ENCODE measurements around the gene BTF3.

Gene BTF3

DNA sequence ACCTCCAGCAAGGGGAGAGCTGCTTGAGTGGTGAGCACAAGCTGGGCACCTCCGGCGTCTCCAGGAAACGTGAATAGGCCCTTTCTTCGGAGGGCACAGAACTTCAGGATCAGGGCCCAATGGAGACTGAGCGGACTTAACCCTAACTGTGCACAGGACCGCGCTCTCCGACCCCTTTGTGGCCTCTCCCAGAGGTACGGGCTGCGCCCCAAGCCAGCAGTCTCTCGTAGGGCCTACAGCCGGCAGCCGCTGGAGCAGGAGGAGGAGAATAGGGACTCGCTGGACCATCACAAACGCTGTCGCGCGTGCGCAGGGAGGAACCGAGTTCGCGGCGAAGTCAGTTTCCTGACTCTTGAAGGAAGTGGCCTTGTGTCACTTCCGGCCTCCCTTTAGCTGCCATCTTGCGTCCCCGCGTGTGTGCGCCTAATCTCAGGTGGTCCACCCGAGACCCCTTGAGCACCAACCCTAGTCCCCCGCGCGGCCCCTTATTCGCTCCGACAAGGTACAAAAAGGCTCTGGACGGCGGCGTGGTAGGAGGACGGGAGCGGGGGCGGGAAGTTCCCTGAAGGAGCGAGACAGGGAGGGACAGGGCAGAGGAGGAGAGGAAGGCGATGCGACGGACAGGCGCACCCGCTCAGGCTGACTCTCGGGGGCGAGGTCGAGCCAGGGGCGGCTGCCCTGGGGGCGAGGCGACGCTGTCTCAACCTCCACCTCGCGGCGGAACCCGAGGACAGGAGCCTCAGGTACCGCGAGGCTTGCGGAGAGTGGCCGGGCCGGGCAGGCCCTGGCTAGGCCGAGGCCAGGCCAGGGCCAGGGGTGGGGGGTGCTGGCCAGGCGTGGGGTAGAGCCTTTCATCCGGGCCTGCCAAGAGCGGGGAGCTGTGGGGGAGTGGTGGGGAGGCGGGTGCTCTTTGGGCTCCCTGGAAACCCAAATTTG lies at the start of gene BTF3:
Gene BTF3, plus strand, starts transcription at position 386 of the 936 bp plus-strand sequence. Its CDS starts 226 bp downstream, at position 612.
- Histone ChIP-seq H3F3A (ENCODE audit: insufficient read depth, low read length) (no peaks in the 10 kb centered on the region), H3K27ac (ENCODE audit: low read depth, low read length, poor library complexity, severe bottlenecking) (peak within 1 kb of the TSS; percentile 61), H3K9me2 (ENCODE audit: low read depth, low read length) (no peaks in the 10 kb centered on the region), H3K9me3 (ENCODE audit: low read length) (no peaks in the 10 kb centered on the region), H3K4me3 (ENCODE audit: low read depth, low read length, poor library complexity, severe bottlenecking) (peak within 1 kb of the TSS; percentile 79), H3K9ac (ENCODE audit: low read length) (peak within 1 kb of the TSS; percentile 81), H3K36me3 (ENCODE audit: insufficient read depth, low read length) (peaks cover 39% of the 10 kb centered on the region), H3K4me1 (ENCODE audit: insufficient read depth, low read length, severe bottlenecking) (peaks cover 30% of the 10 kb centered on the region), H3K4me2 (ENCODE audit: low read length) (peak within 1 kb of the TSS; percentile 82), H4K20me1 (ENCODE audit: insufficient read depth, low read length) (no peaks in the 10 kb centered on the region; the same call in 1 of the 2 replicates), H2AFZ (ENCODE audit: low read length) (peak within 1 kb of the TSS; percentile 23; the same call in 1 of the 2 replicates), H3K79me2 (ENCODE audit: insufficient read depth, low read length) (peaks cover 36% of the 10 kb centered on the region), H3K27me3 (ENCODE audit: insufficient read depth, low read length) (no peaks in the 10 kb centered on the region)
- TF ChIP-seq EZH2 (IDR thresholded peaks at IDR 0.05; ENCODE audit: borderline replicate concordance, low read length), result no peak
- TF ChIP-seq, protein P1, sequence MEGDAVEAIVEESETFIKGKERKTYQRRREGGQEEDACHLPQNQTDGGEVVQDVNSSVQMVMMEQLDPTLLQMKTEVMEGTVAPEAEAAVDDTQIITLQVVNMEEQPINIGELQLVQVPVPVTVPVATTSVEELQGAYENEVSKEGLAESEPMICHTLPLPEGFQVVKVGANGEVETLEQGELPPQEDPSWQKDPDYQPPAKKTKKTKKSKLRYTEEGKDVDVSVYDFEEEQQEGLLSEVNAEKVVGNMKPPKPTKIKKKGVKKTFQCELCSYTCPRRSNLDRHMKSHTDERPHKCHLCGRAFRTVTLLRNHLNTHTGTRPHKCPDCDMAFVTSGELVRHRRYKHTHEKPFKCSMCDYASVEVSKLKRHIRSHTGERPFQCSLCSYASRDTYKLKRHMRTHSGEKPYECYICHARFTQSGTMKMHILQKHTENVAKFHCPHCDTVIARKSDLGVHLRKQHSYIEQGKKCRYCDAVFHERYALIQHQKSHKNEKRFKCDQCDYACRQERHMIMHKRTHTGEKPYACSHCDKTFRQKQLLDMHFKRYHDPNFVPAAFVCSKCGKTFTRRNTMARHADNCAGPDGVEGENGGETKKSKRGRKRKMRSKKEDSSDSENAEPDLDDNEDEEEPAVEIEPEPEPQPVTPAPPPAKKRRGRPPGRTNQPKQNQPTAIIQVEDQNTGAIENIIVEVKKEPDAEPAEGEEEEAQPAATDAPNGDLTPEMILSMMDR (IDR thresholded peaks at IDR 0.05; ENCODE audit: low read length), result no peak

DNA sequence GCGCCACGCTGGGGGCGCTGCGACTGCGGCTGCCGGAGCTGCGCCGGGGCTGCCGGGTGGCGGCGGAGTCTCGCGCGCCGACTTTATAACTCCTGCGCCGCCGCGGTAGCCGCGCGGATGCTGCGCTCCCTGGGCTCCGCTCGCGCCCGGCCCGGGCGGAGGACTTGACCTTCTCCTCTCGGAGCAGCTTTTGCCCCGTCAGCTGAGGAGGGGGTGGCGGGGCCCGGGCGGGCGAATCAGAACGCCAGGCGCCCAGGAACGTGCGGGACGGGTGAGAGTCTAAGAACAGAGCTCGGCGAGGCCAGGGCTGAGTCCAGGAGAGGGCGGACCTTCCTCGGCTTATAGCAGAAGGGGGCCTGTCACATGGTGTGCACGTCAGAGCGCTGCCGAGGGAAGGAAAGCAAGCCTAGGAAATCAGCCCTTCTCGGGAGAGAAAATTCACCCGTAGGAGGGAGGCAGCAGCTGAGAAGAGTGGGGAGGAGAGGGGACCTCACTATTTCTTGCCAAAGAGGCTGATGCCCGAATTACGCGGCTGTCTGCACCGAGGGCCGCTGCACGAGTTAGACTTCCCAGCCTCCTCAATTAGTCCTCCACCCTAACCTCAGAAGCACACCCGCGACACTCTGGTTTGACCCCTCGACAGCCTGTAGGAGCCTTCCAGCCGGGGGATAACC lies 49.6 kb upstream of the BTF3 start, which contains the start of gene FOXD1:
Gene FOXD1, minus strand, starts transcription at position 315 of the 674 bp plus-strand sequence. CDS start 415 bp downstream, outside the sequence.
- peak within 1 kb of the TSS; percentile 57 for H3K4me3 ChIP-seq (ENCODE audit: low read depth, low read length, poor library complexity, severe bottlenecking)
- H4K20me1 ChIP-seq (ENCODE audit: insufficient read depth, low read length), result no peaks in the 10 kb centered on the region
- peak within 1 kb of the TSS; percentile 68 for H3K4me2 ChIP-seq (ENCODE audit: low read length)
- no peaks in the 10 kb centered on the region for H3K9me3 ChIP-seq (ENCODE audit: low read length)
- no peaks in the 10 kb centered on the region for H3K36me3 ChIP-seq (ENCODE audit: insufficient read depth, low read length)
- H2AFZ ChIP-seq (ENCODE audit: low read length), result no peak within 1 kb of the TSS
- no peak within 1 kb of the TSS for H3K9ac ChIP-seq (ENCODE audit: low read length)
- no peak within 1 kb of the TSS for H3K27ac ChIP-seq (ENCODE audit: low read depth, low read length, poor library complexity, severe bottlenecking)
- H3K27me3 ChIP-seq (ENCODE audit: insufficient read depth, low read length), result no peaks in the 10 kb centered on the region
- H3F3A ChIP-seq (ENCODE audit: insufficient read depth, low read length), result no peaks in the 10 kb centered on the region
- peaks cover 9% of the 10 kb centered on the region for H3K4me1 ChIP-seq (ENCODE audit: insufficient read depth, low read length, severe bottlenecking)
- no peaks in the 10 kb centered on the region for H3K79me2 ChIP-seq (ENCODE audit: insufficient read depth, low read length)
- TF ChIP-seq, protein P1 (IDR thresholded peaks at IDR 0.05; ENCODE audit: low read length), result no peak
- TF ChIP-seq EZH2 (IDR thresholded peaks at IDR 0.05; ENCODE audit: borderline replicate concordance, low read length), result no peak
- H3K9me2 ChIP-seq (ENCODE audit: low read depth, low read length), result no peaks in the 10 kb centered on the region

DNA sequence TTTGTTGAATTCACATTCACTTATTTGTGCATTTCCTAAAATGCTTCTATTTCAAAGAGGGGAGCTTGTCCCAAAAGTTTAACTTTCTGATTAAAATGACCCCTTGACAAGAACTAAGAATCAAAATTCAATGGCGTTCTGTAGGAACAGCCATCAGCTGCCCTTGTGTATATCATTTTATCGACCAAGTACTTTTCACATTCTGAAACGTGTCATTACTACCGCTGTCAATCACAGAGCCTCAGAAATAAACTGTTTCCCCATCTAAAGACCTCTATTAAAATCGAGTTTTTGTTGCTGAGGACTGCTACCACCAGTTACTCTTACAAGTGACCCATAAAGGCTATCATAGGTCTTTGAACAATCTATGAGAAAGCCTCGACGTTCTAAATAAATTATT lies 48.1 kb upstream of the BTF3 start:
- H3K4me2 ChIP-seq (ENCODE audit: low read length), result no peak overlapping the region
- H3K27ac ChIP-seq (ENCODE audit: low read depth, low read length, poor library complexity, severe bottlenecking), result no peak overlapping the region
- no peak overlapping the region for H3K4me3 ChIP-seq (ENCODE audit: low read depth, low read length, poor library complexity, severe bottlenecking)
- H3K9ac ChIP-seq (ENCODE audit: low read length), result no peak overlapping the region
- H2AFZ ChIP-seq (ENCODE audit: low read length), result no peak overlapping the region
- no peaks in the 10 kb centered on the region for H3F3A ChIP-seq (ENCODE audit: insufficient read depth, low read length)
- H3K36me3 ChIP-seq (ENCODE audit: insufficient read depth, low read length), result no peaks in the 10 kb centered on the region
- H3K9me2 ChIP-seq (ENCODE audit: low read depth, low read length), result no peaks in the 10 kb centered on the region
- H3K27me3 ChIP-seq (ENCODE audit: insufficient read depth, low read length), result no peaks in the 10 kb centered on the region
- H3K4me1 ChIP-seq (ENCODE audit: insufficient read depth, low read length, severe bottlenecking), result peaks cover 9% of the 10 kb centered on the region
- no peaks in the 10 kb centered on the region for H3K79me2 ChIP-seq (ENCODE audit: insufficient read depth, low read length)
- no peaks in the 10 kb centered on the region for H4K20me1 ChIP-seq (ENCODE audit: insufficient read depth, low read length)
- no peaks in the 10 kb centered on the region for H3K9me3 ChIP-seq (ENCODE audit: low read length)
- no peak for TF ChIP-seq EZH2 (IDR thresholded peaks at IDR 0.05; ENCODE audit: borderline replicate concordance, low read length)
- TF ChIP-seq, protein P1 (IDR thresholded peaks at IDR 0.05; ENCODE audit: low read length), result no peak

Measured in OCI-LY1 (cell line).